Kidney (tissue), 14 donors: ENCODE results near the gene MEA1. TPM values are rescaled to one million over a fixed set of nuclear protein-coding genes. Genes with fewer than 3 reads are reported as not detected.

Experiments used
- DNase-seq, 5 donors: peaks; one replicate each; pipeline ENCODE4 v3.0.0-alpha.2; 2013 to 2020
- FAIRE-seq: peaks from 2 replicates; lab custom pipeline; 2012; peaks lifted over from hg19 to GRCh38; lab: Jason Lieb, UNC
- H3K27ac ChIP-seq, 2 donors: one replicate each; pipeline ENCODE4 v1.7.0; 2013; ENCODE audit warnings: low read depth in 2 of 2, low read length in 2 of 2, inconsistent platforms in 1 of 2
- H3K27me3 ChIP-seq: one replicate; pipeline ENCODE4 v1.7.1; 2013; ENCODE audit warnings: low read length, inconsistent platforms; ENCODE audit not compliant: control insufficient read depth, insufficient read depth
- H3K36me3 ChIP-seq, 3 donors: one replicate each; pipeline versions ENCODE4 v1.7.0 to v1.7.1; 2013; ENCODE audit warnings: low read length in 3 of 3, control low read depth in 1 of 3, inconsistent platforms in 1 of 3; ENCODE audit not compliant: insufficient read depth in 3 of 3, control insufficient read depth in 2 of 3
- H3K4me1 ChIP-seq, 3 donors: one replicate each; pipeline versions ENCODE4 v1.7.0 to v1.7.1; 2013; ENCODE audit warnings: low read length in 3 of 3, inconsistent platforms in 1 of 3, low read depth in 1 of 3; ENCODE audit not compliant: control insufficient read depth in 2 of 3, insufficient read depth in 2 of 3
- H3K4me3 ChIP-seq, 3 donors: one replicate each; pipeline versions ENCODE4 v1.7.0 to v1.8.1; 2013; ENCODE audit warnings: low read length in 3 of 3, control low read depth in 1 of 3, inconsistent platforms in 1 of 3
- H3K9ac ChIP-seq, 3 donors: one replicate each; pipeline versions ENCODE4 v1.7.0 to v1.7.1; 2013; ENCODE audit warnings: low read length in 3 of 3, control low read depth in 1 of 3, inconsistent platforms in 1 of 3
- H3K9me3 ChIP-seq, 3 donors: one replicate each; pipeline versions ENCODE4 v1.7.0 to v1.7.1; 2013; ENCODE audit warnings: low read length in 3 of 3, control low read depth in 1 of 3, inconsistent platforms in 1 of 3; ENCODE audit not compliant: control insufficient read depth in 2 of 3, insufficient read depth in 1 of 3
- CTCF ChIP-seq: IDR thresholded peaks from 3 replicates; pipeline ENCODE4 v1.5.1; 2012; ENCODE audit warnings: mild to moderate bottlenecking, moderate library complexity, borderline replicate concordance; ENCODE audit not compliant: insufficient read depth; ENCODE audit errors: extremely low read depth
- intact Hi-C: fragments of 100-400 bp; cut with DNase I; formaldehyde crosslinking; loops from one replicate; pipeline ENCODE4 v1.11.1; 2022
- polyA plus RNA-seq: library from polyadenylated mRNA; stranded (reverse); fragments of 350-450 nt; fragmentation: Illumina TruSeq; extraction: RNeasy Lipid Tissue Mini Kit (QIAGEN cat#74804); gene quantifications from one replicate; pipeline ENCODE4 v1.2.3, GENCODE V29; 2014; ENCODE audit warnings: low read depth, low replicate concordance; ENCODE audit not compliant: insufficient read depth
- total RNA-seq: library from RNA; stranded (reverse); fragmentation: NEBNext Ultra II Directional; extraction: Animal tissue kit (Norgen Biotek cat#: 25700); gene quantifications from one replicate; pipeline ENCODE4 v1.2.1, GENCODE V29; 2021
- donor health status: control.
- donor health status: control.
- donor health status: control.
- donor health status: control.
- donor health status: control.
- donor health status: DM: yes; HTN: yes; CAD: no.
- donor health status: Normal renal cell carcinoma (clear cell type).

Gene MEA1
- total and polyA plus RNA-seq, 2 donors from 2014 or later: 53.2 to 149 TPM

GRCh38 chr6:43038727-43039126, 25.0 kb upstream of the MEA1 start:
- no peak for DNase-seq
- no peaks in the 10 kb centered on the region for H3K9me3 ChIP-seq
- H3K9ac ChIP-seq: no peak overlapping the region
- peaks cover 0 to 2% (median 0%) of the 10 kb centered on the region in 3 donors for H3K4me1 ChIP-seq
- no peak for FAIRE-seq
- no peaks in the 10 kb centered on the region for H3K27me3 ChIP-seq
- H3K27ac ChIP-seq: no peak overlapping the region
- no peak for TF ChIP-seq CTCF
- H3K4me3 ChIP-seq: no peak overlapping the region
- H3K36me3 ChIP-seq: peaks cover 9 to 30% (median 27%) of the 10 kb centered on the region in 3 donors
- intact Hi-C loops: no loop called here

GRCh38 chr6:43037706-43038105, 24.0 kb upstream of the MEA1 start:
- H3K4me3 ChIP-seq: no peak overlapping the region
- H3K4me1 ChIP-seq: peaks cover 0 to 2% (median 0%) of the 10 kb centered on the region in 3 donors
- DNase-seq (no peak), FAIRE-seq (no peak)
- no peak overlapping the region for H3K27ac ChIP-seq
- H3K9me3 ChIP-seq: no peaks in the 10 kb centered on the region
- no peaks in the 10 kb centered on the region for H3K27me3 ChIP-seq
- intact Hi-C loops: no loop called here
- peaks cover 9 to 33% (median 24%) of the 10 kb centered on the region in 3 donors for H3K36me3 ChIP-seq
- H3K9ac ChIP-seq: no peak overlapping the region
- TF ChIP-seq CTCF: no peak

- H3K9me3 ChIP-seq: no peaks in the 10 kb centered on the region
- no peak for FAIRE-seq
Observed at GRCh38 chr6:43037197-43037596, 23.5 kb upstream of the MEA1 start.

More at GRCh38 chr6:43037197-43037596, 23.5 kb upstream of the MEA1 start:
- TF ChIP-seq CTCF: no peak
- H3K4me1 ChIP-seq: peaks cover 0 to 2% (median 0%) of the 10 kb centered on the region in 3 donors
- no peak overlapping the region for H3K27ac ChIP-seq
- no peak for DNase-seq
- H3K4me3 ChIP-seq: no peak overlapping the region
- peaks cover 9 to 33% (median 24%) of the 10 kb centered on the region in 3 donors for H3K36me3 ChIP-seq
- intact Hi-C loops: no loop called here
- H3K9ac ChIP-seq: no peak overlapping the region
- no peaks in the 10 kb centered on the region for H3K27me3 ChIP-seq
